ENCODE data around the gene CD46. TPM values are rescaled to one million over a fixed set of nuclear protein-coding genes. Genes with fewer than 3 reads are reported as not detected.

The CD46 gene
- polyA plus RNA-seq, 1 donor from 2014 or later = 393 TPM

- H3K4me2 ChIP-seq (ENCODE audit: low read length) = no peak overlapping the region
- no peak overlapping the region for H2AFZ ChIP-seq (ENCODE audit: low read depth, low read length)
- H3K9me2 ChIP-seq (ENCODE audit: insufficient read depth, low read length) = no peaks in the 10 kb centered on the region
- no peaks in the 10 kb centered on the region for H3K36me3 ChIP-seq (ENCODE audit: insufficient read depth, low read length)
- no peaks in the 10 kb centered on the region for H4K20me1 ChIP-seq (ENCODE audit: insufficient read depth)
- H3K4me3 ChIP-seq (ENCODE audit: low read length) = no peak overlapping the region
- H3K79me2 ChIP-seq (replicated peaks; ENCODE audit: insufficient read depth, low read length) = no peaks in the 10 kb centered on the region
- H3K27ac ChIP-seq (ENCODE audit: low read length) = no peak overlapping the region
- H3F3A ChIP-seq (ENCODE audit: insufficient read depth, low read length, poor library complexity, severe bottlenecking) = no peaks in the 10 kb centered on the region
- TF ChIP-seq RAD21 (conservative IDR thresholded peaks at IDR 0.05) (no peak), TAF1 (IDR thresholded peaks at IDR 0.05; ENCODE audit: low read depth) (no peak), SMC3 (conservative IDR thresholded peaks at IDR 0.05; ENCODE audit: poor library complexity) (no peak), MXI1 (conservative IDR thresholded peaks at IDR 0.05; ENCODE audit: poor library complexity, severe bottlenecking) (no peak), REST (IDR thresholded peaks at IDR 0.05; ENCODE audit: borderline replicate concordance) (no peak)
- no peaks in the 10 kb centered on the region for H3K27me3 ChIP-seq (ENCODE audit: insufficient read depth, low read depth, low read length)
- no peaks in the 10 kb centered on the region for H3K9me3 ChIP-seq (ENCODE audit: low read length)
- H3K9ac ChIP-seq (ENCODE audit: low read length) = no peak overlapping the region
Observed at GRCh38 chr1:207840380-207840779, 88.5 kb downstream of the CD46 start.

DNA sequence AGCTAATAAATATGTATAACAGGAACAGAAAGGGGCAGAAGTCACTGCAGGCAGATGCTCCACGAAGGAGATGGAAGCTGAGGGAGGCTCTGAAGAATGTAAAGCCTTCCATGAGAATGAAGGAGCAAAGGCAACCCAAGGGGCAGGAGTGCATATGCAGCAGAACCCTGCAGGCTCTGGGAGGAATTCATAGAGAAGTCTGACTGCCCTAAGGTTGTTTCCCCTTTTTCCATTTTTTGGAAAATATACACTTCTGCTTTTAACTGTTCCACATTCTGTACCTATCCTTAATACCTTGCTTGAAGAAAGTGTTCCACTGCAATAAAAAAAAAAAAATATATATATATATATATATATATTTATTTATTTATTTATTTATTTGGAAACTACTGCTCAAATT lies 89.4 kb downstream of the CD46 start:
- H3K9ac ChIP-seq (ENCODE audit: low read length) = no peak overlapping the region
- H3K27me3 ChIP-seq (ENCODE audit: insufficient read depth, low read depth, low read length) = no peaks in the 10 kb centered on the region
- no peak overlapping the region for H3K27ac ChIP-seq (ENCODE audit: low read length)
- no peaks in the 10 kb centered on the region for H3K36me3 ChIP-seq (ENCODE audit: insufficient read depth, low read length)
- H3K79me2 ChIP-seq (replicated peaks; ENCODE audit: insufficient read depth, low read length) = no peaks in the 10 kb centered on the region
- no peaks in the 10 kb centered on the region for H4K20me1 ChIP-seq (ENCODE audit: insufficient read depth)
- H3K9me3 ChIP-seq (ENCODE audit: low read length) = no peaks in the 10 kb centered on the region
- no peak overlapping the region for H3K4me3 ChIP-seq (ENCODE audit: low read length)
- no peaks in the 10 kb centered on the region for H3K9me2 ChIP-seq (ENCODE audit: insufficient read depth, low read length)
- H2AFZ ChIP-seq (ENCODE audit: low read depth, low read length) = no peak overlapping the region
- TF ChIP-seq TAF1 (IDR thresholded peaks at IDR 0.05; ENCODE audit: low read depth) (no peak), CTCF (IDR thresholded peaks at IDR 0.05; ENCODE audit: poor library complexity, severe bottlenecking) (no peak), SMC3 (conservative IDR thresholded peaks at IDR 0.05; ENCODE audit: poor library complexity) (no peak), RAD21 (conservative IDR thresholded peaks at IDR 0.05) (no peak), POLR2AphosphoS5 (IDR thresholded peaks at IDR 0.05) (no peak), EZH2 (IDR thresholded peaks at IDR 0.05; ENCODE audit: borderline replicate concordance, insufficient read depth, low read length, poor library complexity, severe bottlenecking) (no peak), MXI1 (conservative IDR thresholded peaks at IDR 0.05; ENCODE audit: poor library complexity, severe bottlenecking) (no peak), EP300 (conservative IDR thresholded peaks at IDR 0.05; ENCODE audit: poor library complexity, severe bottlenecking) (no peak), REST (IDR thresholded peaks at IDR 0.05; ENCODE audit: borderline replicate concordance) (no peak)
- no peak overlapping the region for H3K4me2 ChIP-seq (ENCODE audit: low read length)
- no peaks in the 10 kb centered on the region for H3F3A ChIP-seq (ENCODE audit: insufficient read depth, low read length, poor library complexity, severe bottlenecking)

Data from neural cell (in vitro differentiated cells).